HG02678 (cell line): ENCODE data around the gene KRTAP22-1.

Experiments
- ATAC-seq: cut with Tn5 transposase; IDR thresholded peaks from one replicate; pipeline ENCODE4 v1.9.1; 2021; ENCODE audit warnings: mild to moderate bottlenecking, moderate library complexity; ENCODE audit not compliant: unreplicated experiment

The KRTAP22-1 gene

GRCh38 chr21:30623362-30623761 is 22.5 kb downstream of the KRTAP22-1 start:
- no peak for ATAC-seq

GRCh38 chr21:30625449-30626165 is 24.7 kb downstream of the KRTAP22-1 start:
- ATAC-seq = no peak

GRCh38 chr21:30628109-30628508 is 27.2 kb downstream of the KRTAP22-1 start:
- ATAC-seq = no peak

- ATAC-seq = no peak
Observed at GRCh38 chr21:30629200-30629599, 28.3 kb downstream of the KRTAP22-1 start.

- no peak for ATAC-seq
Observed at GRCh38 chr21:30634906-30635305, 34.0 kb downstream of the KRTAP22-1 start, which contains the start of gene KRTAP20-2. TSS of gene KRTAP20-2 (plus strand) at chr21:30635206. CDS start at chr21:30635264, 58 bp downstream.

- ATAC-seq = no peak
Observed at GRCh38 chr21:30638686-30639085, 37.8 kb downstream of the KRTAP22-1 start.

GRCh38 chr21:30642564-30642963 is 41.7 kb downstream of the KRTAP22-1 start, which contains the start of gene KRTAP20-3:
TSS of gene KRTAP20-3 (plus strand) at chr21:30642864.
- no peak for ATAC-seq

- ATAC-seq = no peak
Observed at GRCh38 chr21:30646904-30647414, 46.1 kb downstream of the KRTAP22-1 start.
